ENCODE data around the gene CCNG2. TPM values are rescaled to one million over a fixed set of nuclear protein-coding genes. Genes with fewer than 3 reads are reported as not detected.

CCNG2 gene
- total RNA-seq, 4 donors from 2014 or later, result 52.7 to 86.1 (median 69.9) TPM

DNA sequence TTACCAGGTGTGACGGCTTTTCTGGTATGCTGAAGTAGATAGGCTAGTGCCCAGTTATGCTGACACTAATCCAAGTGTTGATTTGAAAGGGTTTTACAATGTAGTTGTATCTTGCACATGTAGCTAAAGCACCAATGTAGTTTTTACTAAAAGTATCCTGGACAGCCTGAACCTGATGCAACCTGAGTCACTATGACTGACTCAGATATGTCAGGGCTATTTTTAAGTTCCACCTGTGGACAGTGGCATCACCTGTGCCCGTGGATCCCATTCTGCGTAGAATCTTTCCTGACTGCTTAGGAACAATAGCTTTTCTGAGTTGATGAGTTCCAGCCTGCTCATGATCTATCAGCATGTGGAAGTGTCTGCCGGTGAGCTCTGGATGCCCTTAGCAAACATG lies 58.1 kb downstream of the CCNG2 start:
- TF ChIP-seq CTCF (IDR thresholded peaks at IDR 0.05; ENCODE audit: low read depth), result no peak

- TF ChIP-seq CTCF (IDR thresholded peaks at IDR 0.05; ENCODE audit: low read depth), result no peak
Measured at GRCh38 chr4:77217526-77217925, 60.5 kb downstream of the CCNG2 start.

DNA sequence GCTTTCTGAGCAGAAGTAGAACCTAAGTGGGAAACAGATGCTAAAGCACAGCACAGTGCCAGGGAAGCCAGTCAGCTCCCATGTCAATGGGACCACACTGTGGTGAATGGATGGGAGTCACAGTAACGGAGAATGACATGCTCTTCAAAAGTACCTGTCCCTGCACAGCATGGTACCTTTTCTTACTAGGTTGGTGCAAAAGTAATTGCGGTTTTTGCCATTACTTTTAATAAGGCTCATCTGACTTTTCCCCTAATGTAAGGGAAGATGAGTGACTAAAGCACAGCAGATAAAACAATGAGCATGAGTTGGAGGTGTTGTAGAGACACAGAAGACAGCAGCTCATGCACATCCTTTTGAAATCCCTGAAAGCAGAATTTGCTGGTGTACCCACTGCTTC lies 62.3 kb downstream of the CCNG2 start:
- TF ChIP-seq CTCF (IDR thresholded peaks at IDR 0.05; ENCODE audit: low read depth), result no peak

Small RNA genes within 50 kb of the gene (small RNA-seq; reads per million reads assigned to genes)
- not detected for gene RNU6-1187P

Other genes with a start within 250 kb of the CCNG2 start
- gene SEPTIN11, start 207.5 kb upstream of the CCNG2 start, total RNA-seq, result 100 to 1,000 TPM; 323 to 398 (median 349) TPM
- gene CCNI, start 81.2 kb upstream of the CCNG2 start, total RNA-seq, result 100 to 1,000 TPM; 234 to 328 (median 298) TPM